SU-DHL-6 (cell line): Measurements from ENCODE around the gene MCHR1.

Experiments used
- CTCF ChIP-seq: fragments of 200-600 bp; sonication (generic); IDR thresholded peaks from one replicate; pipeline ENCODE4 v1.5.1; 2017; ENCODE audit warnings: antibody characterized with exemption, mild to moderate bottlenecking, low read length, moderate library complexity; ENCODE audit not compliant: insufficient read depth, poor library complexity, severe bottlenecking
- EZH2phosphoT487 ChIP-seq: fragments of 200-600 bp; sonication (generic), shearing (Covaris generic); conservative IDR thresholded peaks from 2 replicates; pipeline ENCODE4 v1.6.1; 2018; ENCODE audit warnings: mild to moderate bottlenecking, antibody characterized with exemption, low read length, moderate library complexity, mixed read lengths

- no peak for TF ChIP-seq CTCF
- no peak for TF ChIP-seq EZH2phosphoT487
Observed at GRCh38 chr22:40645579-40646197, 33.6 kb upstream of the MCHR1 start.
